PFSK-1 (cell line): Measurements from ENCODE around the gene VCAM1.

Experiments used
- POLR2AphosphoS5 ChIP-seq: IDR thresholded peaks from 2 replicates; pipeline ENCODE4 v1.6.1; 2012; ENCODE audit warnings: low read depth, mild to moderate bottlenecking, control low read depth, low read length, moderate library complexity
- SIN3A ChIP-seq: IDR thresholded peaks from 2 replicates; pipeline ENCODE4 v1.6.1; 2012; ENCODE audit warnings: mild to moderate bottlenecking, low read length, moderate library complexity, borderline replicate concordance; ENCODE audit not compliant: insufficient read depth

- TF ChIP-seq POLR2AphosphoS5 (no peak), SIN3A (no peak)
Observed at GRCh38 chr1:100757946-100758345, 38.4 kb downstream of the VCAM1 start.
